ENCODE measurements around the gene SYNE1.

The SYNE1 gene

DNA sequence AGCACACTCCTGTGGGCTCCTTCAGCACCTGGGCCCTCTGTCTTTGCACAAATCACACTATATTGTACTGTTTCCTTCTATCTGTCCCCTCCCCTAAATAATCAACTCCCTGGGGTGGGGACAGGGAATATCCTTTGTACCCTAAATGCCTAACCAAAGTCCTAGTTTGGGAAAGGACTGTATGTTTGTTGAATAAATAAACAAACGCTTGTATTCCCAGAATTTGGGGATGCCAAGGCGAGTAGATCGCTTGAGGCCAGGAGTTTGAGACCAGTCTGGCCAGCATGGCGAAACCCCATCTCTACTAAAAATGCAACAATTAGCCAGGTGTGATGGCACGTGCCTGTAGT, 322.7 kb downstream of the SYNE1 start:
- DNase-seq (ENCODE audit: low spot score) = no peak

DNA sequence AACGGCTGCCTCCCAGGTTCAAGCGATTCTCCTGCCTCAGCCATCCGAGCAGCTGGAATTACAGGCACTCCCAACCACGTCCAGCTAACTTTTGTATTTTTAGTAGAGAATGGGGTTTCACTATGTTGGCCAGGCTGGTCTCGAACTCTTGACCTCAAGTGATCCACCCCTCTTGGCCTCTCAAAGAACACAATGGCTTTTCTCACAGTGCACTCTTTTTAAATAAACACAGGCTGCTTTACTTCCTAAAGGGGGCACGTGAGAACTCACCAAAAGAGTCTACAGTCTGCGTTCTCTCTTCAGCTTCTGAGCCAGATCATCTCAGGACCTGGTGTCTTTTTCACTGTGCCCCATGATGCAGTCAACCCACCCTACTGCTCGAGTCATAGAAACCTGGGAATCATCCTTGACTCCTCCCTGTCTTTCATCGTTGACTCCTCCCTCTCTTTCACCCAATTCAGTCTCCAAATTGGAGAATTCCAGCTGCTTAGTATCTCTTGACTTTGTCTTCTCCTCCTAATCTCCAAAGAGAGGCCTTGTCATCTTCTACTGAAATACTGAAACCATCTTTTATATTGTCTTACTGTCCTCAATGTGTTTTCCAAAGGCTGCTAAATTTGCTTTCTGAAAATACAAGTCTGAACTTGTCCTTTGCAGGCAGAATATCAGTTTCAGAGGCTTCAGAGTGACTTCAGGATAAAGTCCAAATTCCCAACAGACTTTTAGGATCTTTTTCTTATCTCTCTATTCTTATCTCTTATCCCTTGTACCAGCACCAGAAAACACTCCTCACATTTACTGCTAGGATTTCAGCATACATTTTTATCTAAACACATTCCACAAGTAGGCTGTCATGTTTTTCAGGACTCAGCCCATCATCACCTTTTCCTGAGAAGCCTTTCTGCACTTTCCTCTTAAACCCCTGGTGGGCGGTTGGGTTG, 323.4 kb downstream of the SYNE1 start:
- peak; percentile 25 for DNase-seq (ENCODE audit: low spot score)

DNA sequence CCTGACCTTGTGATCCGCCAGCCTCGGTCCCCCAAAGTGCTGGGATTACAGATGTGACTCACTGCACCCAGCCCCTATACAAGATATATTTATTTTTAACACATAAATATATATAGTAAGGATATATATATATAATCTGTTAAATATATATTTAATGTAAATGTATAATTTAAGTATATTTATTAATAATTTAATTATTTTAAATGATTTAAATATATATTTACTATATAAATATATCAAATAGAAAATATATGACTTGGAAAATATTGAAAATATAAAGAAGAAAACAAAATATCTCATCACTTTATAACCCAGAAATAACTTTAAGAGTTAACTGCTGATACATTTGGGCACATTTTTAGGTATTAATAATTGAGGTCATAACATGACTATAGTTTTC, 324.7 kb downstream of the SYNE1 start:
- no peak for DNase-seq (ENCODE audit: low spot score)

DNA sequence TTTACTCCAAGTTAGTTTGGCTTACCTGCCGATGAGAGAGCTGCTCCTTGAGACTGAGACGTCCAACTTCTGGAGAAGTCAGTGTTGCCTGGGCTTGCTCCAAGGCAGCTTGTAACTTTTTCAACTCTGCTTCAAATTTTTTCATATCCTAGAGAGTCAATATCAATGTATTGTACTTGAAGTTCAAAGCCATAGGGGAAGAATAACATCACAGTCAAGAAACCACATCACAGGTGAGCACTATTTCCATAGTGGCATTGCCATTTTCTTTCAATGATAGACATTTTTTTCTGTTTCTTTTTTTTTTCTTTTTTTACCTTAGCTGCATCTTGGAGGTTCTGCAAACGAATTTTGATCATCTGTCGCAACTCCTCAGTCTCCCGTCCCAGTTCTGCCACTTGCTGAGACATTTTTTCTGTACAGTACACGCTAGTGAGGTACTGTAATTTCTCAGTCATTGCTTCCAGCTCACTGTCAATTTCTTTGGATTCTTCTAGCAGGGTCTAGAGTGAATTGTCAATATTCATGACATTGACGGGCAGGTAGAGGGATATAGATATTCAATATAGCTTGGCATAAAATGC, 326.7 kb downstream of the SYNE1 start:
- DNase-seq (ENCODE audit: low spot score) = no peak

DNA sequence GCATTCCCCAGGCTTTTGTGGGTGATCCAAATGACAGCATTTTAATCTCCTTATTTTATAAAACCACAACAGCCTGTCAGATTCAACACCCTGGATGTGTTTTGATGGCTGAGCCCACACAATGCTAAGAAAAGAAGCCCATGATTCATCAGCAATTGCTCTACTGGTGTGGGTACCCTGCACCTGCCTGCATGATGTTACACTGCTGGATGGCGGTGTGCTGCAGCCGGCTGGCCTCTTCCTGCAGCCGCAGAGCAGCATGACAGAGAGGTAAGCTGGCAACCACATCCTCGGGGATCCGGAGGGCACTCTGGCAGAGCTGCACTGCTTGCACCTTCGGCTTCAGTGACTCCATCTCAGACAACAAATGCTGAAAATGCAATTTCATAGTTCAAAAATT, 327.5 kb downstream of the SYNE1 start:
- no peak for DNase-seq (ENCODE audit: low spot score)

DNA sequence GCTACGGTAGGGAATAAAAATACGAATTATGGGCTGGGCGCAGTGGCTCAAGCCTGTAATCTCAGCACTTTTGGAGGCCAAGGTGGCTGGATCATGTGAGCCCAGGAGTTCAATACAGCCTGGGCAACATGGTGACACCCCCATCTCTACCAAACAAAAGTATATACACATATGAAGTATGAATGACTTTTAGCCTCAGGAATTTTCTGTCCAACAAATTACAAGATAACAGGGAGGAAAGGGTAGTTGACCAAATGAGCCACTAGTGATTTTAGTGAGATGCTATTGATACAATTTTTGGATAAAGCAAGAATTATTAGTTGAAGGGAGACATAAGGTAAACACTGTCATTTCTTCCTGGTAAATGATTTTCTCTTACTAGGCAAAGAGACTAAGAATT, 328.2 kb downstream of the SYNE1 start:
- DNase-seq (ENCODE audit: low spot score) = no peak

DNA sequence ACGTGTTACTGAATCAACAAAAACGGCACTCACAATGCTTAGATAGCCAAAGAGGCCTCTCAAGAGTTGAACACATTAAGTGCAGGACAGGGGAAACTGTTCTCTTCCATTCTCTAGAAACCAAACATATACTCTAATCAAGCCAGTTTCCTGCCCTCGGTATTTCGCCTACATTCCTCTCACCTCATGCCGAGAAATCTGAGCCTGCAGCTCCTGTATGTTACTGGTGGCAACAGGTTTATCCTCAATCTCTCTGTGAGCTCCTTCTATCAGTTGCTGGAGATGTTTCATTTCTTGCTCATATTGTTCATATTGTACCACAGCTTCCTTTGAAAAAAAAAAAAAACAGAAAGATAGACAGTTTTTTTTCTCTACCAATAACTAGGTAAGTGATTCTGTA, 328.9 kb downstream of the SYNE1 start:
- no peak for DNase-seq (ENCODE audit: low spot score)

DNA sequence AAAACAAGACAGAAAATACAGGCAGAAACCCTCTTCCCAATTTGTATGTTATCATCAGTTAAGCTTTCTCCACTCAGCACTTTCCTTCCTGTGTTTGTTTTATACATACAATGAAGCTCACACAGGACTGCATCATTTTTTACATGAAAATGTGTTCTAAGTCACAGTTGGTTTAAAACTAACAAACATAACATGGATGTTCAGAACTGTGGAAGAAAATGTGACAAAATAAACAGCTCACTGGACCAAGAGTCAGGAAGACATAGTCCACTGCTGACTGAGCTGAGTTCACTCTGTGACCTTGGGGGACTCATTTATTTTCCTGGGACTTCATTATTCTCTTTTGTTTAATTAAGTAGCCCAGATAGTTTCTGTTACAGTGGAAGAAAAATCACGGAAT, 331.5 kb downstream of the SYNE1 start:
- no peak for DNase-seq (ENCODE audit: low spot score)

DNA sequence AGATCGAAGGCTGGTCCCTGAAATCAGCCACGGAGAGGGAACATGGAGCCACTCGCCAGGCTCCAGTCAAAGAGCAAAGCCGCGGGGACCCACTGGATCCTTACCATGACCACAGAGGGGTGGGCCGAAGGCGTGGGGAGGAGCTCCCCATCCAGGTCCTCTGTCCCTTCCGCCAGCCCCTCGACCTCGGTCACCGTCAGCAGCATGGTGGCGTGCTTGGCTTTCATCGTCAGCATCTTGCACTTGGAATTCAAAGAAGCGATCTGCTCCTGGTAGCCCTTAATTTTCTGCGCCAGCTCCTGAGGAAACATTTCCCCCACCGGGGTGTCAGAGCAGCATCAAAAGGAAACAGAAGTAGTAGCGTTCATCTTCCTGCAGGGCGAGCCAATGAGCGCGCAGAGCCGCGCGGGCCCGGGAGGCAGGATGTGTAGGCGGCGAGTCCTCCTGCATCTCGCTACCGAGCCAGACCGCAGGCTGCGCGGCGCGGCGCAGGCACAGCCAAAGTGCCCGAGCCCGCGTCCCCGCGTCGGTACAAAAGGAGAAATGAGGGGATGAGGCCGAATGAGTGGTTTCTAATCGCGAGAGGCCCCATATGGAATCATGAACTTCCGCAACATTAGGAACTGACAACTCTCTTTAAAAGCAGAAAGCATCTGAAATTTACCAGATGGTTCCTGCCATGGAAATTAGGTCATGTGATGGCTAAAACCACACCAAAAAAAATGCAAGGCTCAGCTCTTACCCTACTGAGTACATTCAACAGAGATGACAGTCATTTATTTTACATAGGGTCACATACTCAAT, 335.2 kb downstream of the SYNE1 start:
- DNase-seq (ENCODE audit: low spot score) = peak; percentile 90

DNA sequence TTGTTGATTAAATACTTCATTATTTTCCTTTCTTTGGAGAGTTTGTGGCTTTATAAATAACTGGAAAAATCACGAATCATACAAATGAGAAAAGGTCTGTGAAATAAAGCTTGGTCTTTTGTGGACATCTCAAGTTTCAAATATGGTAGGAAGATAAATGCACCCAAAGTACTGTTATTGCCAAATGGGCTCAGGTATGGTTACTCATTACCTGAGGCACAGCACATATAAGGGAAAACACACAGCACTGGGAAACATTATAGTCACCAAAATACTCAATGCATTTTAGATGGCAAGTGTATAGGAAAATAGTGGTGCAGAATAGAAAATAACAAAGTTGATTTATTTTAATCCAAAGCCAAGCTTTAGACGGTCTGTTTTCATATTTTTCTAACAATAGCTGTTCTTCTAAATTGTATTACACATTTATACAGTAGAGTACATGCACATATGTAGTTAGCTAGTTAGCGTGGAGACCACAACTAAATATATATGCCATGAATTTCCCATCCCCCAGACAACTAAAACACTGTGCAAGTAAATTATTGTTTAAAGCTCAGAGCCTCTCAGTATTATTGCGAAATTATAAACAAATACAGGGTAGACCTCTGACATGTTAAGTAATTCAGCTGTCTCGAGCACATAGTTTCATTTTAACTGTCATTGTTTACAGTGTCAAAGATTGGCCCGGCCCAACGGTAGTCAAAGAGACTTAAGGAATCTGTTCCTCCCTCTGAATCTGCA, 336.0 kb downstream of the SYNE1 start:
- DNase-seq (ENCODE audit: low spot score) = no peak

DNA sequence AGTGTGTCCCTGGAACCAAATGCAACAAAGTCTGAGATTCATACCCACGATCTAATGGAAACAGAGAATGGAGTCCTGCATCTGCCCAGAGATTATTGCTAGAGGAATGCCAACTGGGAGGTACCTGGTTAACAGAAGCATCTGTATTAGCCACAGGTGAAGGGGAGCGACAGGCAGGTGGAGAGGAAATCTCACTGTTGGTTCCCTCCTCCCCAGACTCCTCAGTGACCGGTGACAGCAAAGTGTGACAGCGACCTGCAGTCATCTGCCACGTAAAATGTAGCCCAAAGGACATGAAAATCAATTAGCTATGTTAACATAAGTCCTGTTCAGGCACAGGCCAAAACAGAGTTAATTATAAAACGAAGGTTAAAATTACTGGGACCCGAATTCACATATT, 336.6 kb downstream of the SYNE1 start:
- no peak for DNase-seq (ENCODE audit: low spot score)

DNA sequence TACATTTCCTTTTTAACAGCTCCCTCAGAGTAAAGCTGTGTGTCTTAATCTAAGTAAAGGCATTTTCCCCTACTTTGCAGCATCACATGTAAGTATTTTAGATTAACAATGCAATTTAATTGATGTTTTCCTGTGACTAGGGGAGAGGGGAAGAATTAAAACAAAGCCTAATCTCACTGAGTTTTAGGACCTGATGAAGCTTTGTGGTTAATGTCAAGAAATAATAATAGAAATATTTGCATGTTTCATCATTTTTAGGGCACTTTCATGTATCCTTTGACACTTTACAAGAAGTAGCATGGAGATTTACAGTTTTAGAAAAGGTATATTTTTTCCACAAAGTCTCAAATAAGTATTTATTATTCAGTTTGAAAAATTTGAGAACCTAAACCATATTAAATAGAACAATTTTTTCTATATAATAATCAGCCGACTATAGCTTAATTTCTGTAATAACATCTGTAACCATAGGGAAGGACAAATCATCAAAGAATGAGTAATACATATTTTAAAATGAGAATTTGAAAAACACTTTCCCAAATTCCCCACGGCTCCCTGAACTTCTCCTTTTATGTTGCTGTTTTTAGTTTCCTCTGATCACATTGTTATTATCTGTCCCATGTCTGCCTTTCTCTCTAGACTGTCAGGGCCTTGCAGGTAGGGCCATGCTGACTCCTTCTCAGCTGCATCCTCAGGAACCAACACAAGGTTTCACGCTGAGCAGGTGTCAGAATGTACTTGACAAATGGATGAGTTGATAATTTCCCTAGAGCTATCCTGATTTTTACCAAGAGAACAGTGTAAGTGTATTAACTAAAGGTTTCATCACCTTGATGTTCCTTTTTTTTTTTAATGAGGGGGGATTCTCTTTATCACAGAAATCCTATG, 338.1 kb downstream of the SYNE1 start:
- no peak for DNase-seq (ENCODE audit: low spot score)

DNA sequence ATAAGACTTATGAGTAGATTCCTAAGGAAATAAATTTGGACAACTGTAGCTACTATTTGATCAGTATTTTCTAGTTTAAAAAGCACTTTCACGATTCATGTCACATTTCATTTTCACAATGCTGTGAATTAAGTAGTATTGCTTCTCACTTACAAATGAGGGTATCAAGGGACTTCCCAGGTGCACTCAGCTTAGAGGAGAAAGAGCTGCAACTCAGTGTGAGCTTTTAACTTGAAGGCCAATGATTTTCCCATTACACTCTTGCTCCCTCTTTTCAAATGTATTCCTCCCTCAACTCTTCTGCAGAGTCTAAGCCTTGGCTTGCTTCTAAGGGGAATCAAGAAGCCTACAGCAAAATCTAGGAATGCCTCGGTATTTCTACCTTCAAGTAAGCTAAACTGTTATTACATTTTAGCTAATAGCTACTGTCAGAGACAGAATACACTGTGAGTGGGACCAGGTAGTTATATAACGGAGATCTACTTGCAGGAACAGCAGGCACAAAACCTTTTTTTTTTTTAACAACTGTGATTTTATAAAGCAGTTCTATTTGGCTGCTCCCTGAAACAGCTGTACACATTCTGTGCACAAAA, 339.0 kb downstream of the SYNE1 start:
- no peak for DNase-seq (ENCODE audit: low spot score)

DNA sequence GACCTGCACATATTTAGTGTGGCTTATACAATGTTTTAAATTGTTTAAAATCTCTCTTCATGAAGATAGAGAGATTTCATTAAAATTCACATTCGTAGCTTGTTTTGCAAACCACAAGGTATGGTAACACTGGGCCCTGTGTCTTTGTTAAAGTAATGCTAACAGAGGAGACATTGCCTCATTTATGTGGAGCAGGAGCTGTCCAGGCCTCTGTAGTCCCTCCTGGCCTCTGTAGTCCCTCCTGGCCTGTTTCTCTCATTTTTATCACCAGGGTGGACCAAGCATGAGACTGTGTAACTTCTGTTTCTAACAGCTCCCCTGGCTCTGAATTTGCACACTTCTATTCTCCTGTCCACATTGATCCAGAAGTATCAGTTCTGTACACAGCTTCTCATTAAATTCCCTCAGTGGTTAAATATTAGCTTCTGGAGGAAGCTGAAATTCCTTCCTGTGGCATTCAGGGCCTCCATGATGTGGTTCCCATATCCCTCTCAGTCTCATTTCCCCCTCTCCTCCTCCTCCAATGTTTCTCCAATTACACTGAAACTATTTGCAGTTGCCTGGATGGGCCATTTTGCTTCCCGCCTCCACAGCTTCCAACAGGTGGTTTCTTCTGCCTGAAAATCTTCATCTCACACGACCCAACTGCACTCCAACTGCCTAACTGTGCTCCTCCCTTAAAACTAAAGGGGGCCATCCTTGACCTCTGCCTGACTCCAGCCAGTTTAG, 340.4 kb downstream of the SYNE1 start:
- DNase-seq (ENCODE audit: low spot score) = no peak

DNA sequence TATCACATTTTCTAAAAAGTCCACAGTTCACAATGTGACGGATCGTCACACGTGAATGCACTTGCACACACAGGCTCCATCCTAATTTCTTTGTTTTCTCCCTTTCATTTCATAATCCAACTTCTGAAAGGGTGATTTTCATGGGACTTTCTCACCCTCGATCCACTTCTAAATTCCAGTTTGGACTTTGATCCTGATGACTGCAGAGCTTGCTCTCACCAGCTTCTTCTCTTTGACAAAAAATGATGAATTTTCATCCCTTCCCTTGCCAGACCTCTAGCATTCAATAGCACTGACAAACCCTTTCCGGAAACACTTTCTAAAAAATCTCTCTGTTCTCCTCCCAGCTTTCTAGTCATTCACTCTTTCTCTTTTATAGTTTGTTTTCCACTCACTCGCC, 341.2 kb downstream of the SYNE1 start:
- DNase-seq (ENCODE audit: low spot score) = no peak

DNA sequence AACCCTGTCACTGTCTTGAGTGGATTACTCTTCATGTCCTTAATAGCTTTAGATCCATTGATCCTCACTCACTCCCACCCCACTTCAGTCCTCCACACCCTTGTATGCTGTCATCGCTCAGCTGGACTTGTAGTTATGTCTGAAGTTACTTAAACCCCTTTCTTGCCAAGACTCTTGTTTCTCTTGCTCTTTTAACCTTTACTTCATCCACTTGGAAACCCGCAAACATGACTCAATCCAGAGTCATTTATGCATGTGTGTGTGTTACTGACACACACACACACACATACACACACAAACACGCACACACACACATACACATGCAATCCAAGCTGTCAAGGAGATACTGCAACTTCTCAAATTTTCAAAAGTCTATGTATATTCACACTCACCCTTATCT, 341.8 kb downstream of the SYNE1 start:
- peak; percentile 7 for DNase-seq (ENCODE audit: low spot score)

DNA sequence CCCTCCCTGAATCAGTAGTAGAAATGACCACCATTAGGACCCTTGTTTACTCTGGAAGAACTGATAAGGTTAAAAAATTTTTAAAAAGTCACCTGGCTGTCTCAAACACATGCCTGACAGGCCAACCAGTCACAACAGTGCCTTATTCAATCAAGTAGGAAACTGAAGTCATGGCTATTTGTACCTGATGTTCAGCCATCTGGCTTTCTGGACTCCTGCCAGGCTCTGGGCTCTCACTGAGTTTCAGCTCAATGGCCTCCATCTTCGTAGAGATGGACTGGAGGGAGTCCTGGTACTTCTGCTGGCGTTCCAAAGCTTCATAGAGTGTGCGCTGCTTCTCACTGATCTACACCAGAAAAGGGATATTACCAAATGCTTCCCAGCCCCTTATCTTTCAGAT, 343.8 kb downstream of the SYNE1 start:
- no peak for DNase-seq (ENCODE audit: low spot score)

DNA sequence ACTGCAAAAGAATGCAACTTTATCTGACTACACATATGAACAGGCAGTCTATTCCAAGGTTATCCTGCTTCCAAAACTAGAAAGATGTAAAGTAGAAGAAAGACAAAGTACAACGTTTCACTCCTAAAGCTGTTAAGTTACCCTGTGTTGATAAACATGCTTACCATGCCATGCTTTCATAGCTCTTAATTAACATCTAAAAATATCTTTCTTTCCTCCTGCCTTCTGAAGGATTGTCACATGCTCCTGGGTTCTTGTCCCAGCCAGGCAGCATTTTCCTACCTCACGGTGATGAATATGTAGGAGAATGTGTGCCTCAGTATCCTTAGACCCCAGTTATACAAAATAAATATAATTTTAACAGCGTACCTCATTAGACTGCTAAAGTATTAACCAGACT, 344.6 kb downstream of the SYNE1 start:
- DNase-seq (ENCODE audit: low spot score) = no peak

DNA sequence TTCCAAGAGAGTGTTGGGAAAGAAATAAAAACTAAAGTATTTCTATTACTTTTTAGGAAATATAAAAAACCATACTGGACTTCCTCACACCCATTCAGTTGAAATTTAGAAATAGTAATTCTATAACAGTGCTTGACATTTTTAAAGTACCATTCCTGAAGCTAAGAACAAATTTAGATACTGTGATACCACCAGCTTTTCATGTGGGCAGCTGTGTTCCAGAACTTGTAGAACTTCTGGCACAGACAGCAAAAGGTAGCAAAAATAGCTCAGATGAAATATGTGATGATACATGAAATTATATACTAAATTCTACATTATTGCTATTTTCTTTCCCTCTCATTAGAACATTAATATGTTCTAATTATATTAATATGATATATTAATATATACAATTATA, 346.5 kb downstream of the SYNE1 start:
- DNase-seq (ENCODE audit: low spot score) = no peak

DNA sequence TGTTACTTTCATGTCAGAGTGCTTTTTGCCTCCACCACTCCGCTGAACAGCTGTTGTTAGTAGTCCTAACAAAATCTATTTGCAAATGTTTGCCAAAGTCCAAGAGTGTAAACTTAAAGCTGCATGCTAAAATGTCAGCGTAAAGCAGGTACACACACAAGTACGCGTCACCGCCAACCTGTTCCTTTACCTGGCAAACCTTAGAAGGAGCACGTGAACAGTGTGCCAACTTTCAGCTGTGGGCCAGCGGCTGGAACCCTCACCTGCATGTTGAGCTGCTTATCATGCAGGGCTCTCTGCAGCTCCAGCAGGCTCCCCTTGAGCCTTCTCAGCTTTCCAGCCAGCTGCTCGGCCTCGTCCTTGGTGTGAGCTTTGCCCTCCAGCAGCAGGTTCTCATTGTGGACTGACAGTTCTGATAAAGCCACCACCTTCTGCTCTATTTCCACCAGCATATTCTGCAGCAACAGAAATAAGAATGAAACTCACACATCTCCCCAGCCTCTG, 359.3 kb downstream of the SYNE1 start:
- no peak for DNase-seq (ENCODE audit: low spot score)

Data from GM03348 (cell line).